MG63 (cell line): Measurements from ENCODE around the gene TSPAN15. TPM values are rescaled to one million over a fixed set of nuclear protein-coding genes. Genes with fewer than 3 reads are reported as not detected.
A peak's percentile ranks its signal among the peaks of the same experiment; 100 is the strongest.

Experiments used
- DNase-seq: peaks from one replicate; pipeline ENCODE4 v3.0.0-alpha.2; 2020
- H3K27me3 ChIP-seq: fragments of 250-450 bp; sonication (Bioruptor Pico); 2 replicates; pipeline ENCODE4 v1.5.1; 2020; ENCODE audit warnings: mild to moderate bottlenecking, moderate library complexity
- H3K36me3 ChIP-seq: fragments of 250-450 bp; sonication (Bioruptor Pico); 2 replicates; pipeline ENCODE4 v1.5.1; 2020; ENCODE audit warnings: mild to moderate bottlenecking, moderate library complexity
- H3K4me3 ChIP-seq: fragments of 250-450 bp; sonication (Bioruptor Pico); 2 replicates; pipeline ENCODE4 v1.5.1; 2020; ENCODE audit warnings: mild to moderate bottlenecking, moderate library complexity
- H3K9me3 ChIP-seq: fragments of 250-450 bp; sonication (Bioruptor Pico); 2 replicates; pipeline ENCODE4 v1.5.1; 2020; ENCODE audit warnings: mild to moderate bottlenecking, moderate library complexity
- total RNA-seq: library from RNA; depleted of rRNA; stranded (reverse); fragments of >200 nt; shearing (Covaris generic); gene quantifications from 2 replicates; pipeline ENCODE4 v1.2.3, GENCODE V29; 2014; ENCODE audit warnings: low replicate concordance

TSPAN15 gene
- total RNA-seq, 1 experiment from 2014 or later: 7.5 TPM

DNA sequence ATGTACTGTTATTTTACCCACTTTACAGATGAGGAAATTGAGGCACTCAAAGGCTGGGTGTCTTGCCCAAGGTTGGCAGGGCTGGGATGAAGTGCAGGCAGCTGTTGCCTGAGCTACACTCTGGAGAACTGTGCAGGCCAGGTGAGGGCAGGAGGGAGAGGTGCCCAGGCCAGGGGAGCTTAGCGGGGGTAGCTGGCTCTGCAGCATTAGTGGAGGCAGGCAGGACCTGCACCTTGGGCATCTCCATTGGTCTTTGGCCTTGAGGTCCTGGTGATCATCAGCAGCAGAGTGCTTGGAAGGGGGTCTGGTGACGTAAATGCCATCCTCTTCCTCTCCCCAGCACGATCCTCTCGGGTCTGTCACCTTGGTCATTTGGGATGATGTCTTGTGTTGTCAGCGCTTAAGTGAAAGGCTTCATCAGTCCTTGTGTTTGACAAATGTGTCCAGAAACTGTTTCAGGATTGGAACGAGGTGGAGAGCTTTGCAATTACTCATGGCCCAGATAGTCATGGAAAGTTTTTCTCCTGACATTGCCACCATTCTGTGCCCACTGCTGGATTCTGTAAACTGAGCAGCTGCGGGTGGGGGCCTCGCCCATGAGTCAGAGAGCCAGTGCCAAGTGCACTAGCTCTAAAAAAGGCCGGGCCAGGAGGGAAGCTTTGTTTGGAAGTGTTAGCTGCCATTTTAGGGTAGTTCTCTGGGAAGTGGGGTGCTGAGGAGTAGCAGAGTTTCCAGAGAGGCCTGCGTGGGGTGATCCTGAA, 47.6 kb downstream of the TSPAN15 start:
- no peaks in the 10 kb centered on the region for H3K9me3 ChIP-seq
- no peaks in the 10 kb centered on the region for H3K27me3 ChIP-seq
- no peak overlapping the region for H3K4me3 ChIP-seq
- no peaks in the 10 kb centered on the region for H3K36me3 ChIP-seq
- DNase-seq: peak; percentile 90

DNA sequence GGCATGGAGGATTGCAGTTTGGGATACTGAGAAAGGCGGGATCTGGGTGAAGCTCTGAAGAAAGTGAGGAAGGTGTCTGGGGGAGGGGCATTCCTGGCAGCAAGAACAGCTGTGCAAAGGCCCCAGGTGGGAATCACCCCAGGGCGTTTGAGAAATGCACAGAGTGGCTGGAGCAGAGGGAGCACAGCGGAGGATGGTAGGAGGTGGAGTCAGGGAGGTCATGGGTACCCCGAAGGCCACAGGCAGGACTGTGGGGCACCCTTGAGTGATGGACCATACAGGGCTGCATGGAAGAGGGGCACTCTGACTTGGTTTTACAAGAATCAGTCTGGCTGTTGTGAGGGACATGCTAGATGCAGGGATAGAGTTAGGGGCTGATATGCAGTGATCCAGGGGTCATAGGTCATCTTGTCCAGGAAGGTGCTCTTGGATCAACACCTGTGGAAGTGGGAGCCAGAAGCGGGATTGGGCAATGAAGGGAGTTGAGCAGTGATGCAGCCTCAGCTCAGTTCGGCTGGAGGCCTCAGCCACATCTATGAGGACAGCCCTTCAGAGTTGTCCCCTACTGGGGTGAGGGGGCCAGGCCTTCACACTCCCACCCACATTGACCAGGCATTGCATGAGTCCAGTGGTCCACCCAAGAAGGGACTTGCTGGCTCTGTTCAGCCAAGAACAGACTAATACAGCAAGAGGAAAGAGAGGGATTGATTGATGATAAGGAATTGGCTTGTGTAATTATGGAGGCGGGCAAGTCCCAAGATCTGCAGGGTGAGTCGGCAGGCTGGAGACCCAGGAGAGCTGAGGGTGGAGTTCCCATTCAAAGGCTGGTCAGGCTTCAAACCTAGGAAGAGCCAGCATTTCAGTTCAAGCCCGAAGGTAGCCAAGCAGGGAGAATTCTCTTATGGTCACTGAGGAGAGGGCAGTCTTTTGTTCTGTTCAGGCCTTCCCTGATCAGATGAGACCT, 48.7 kb downstream of the TSPAN15 start:
- no peak overlapping the region for H3K4me3 ChIP-seq
- no peaks in the 10 kb centered on the region for H3K27me3 ChIP-seq
- DNase-seq: peak; percentile 45
- no peaks in the 10 kb centered on the region for H3K9me3 ChIP-seq
- H3K36me3 ChIP-seq: no peaks in the 10 kb centered on the region

DNA sequence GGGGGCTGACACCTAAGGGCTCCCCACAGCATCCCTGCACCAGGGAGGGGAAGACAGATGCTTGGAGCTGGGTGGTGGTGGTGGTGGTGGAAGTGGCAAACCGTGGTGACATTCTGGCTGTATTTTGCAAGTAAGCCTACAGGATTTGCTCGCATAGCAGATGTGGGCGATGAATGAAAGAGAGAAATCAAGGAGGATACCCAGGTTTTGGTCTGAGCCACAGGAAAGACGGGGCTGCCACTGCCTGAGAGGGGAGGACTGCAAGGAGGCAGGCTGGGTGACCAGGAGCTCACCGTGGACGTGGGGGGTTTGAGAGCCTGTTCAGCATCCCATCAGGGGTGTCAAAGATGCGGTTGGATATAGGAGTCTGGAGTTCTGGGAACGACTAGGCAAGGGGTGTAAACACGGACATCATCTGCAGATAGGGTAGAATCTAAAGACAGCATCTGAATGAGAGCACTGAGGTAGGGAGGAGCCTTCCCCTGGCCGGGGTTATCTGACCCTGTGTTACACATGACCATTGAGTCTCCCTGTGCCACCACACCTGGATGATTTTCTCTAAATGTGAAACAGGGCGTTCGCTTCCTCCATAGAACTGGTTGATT, 49.7 kb downstream of the TSPAN15 start:
- H3K4me3 ChIP-seq: no peak overlapping the region
- no peaks in the 10 kb centered on the region for H3K27me3 ChIP-seq
- H3K9me3 ChIP-seq: no peaks in the 10 kb centered on the region
- no peak for DNase-seq
- H3K36me3 ChIP-seq: no peaks in the 10 kb centered on the region

GRCh38 chr10:69501657-69502056, 50.4 kb downstream of the TSPAN15 start:
- Histone ChIP-seq H3K4me3 (no peak overlapping the region), H3K27me3 (no peaks in the 10 kb centered on the region), H3K36me3 (no peaks in the 10 kb centered on the region), H3K9me3 (no peaks in the 10 kb centered on the region)
- no peak for DNase-seq

GRCh38 chr10:69502589-69502988, 51.3 kb downstream of the TSPAN15 start:
- Histone ChIP-seq H3K36me3 (no peaks in the 10 kb centered on the region), H3K27me3 (no peaks in the 10 kb centered on the region), H3K4me3 (no peak overlapping the region), H3K9me3 (no peaks in the 10 kb centered on the region)
- no peak for DNase-seq

GRCh38 chr10:69503001-69503895, 52.0 kb downstream of the TSPAN15 start:
- no peaks in the 10 kb centered on the region for H3K36me3 ChIP-seq
- no peaks in the 10 kb centered on the region for H3K9me3 ChIP-seq
- no peaks in the 10 kb centered on the region for H3K27me3 ChIP-seq
- no peak overlapping the region for H3K4me3 ChIP-seq
- DNase-seq: no peak

DNA sequence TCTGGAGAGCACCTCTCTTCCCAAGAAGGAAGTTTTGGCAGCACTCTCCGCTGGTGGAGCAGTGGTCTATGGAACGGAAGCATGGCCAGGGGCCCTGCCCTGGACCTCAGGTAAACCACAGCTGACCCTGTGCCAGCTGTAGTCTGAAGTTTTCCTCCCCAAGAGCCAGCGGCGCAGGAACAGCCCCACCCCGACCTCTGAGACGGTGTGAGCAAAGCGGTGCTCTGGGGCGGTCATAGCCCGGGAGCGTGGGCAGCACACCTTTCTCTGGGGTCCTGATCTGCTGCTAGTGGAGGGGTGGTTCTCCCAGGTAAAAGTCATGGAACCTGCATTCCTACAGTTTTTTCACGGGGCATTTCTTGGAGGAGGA, 52.6 kb downstream of the TSPAN15 start:
- no peak for DNase-seq
- Histone ChIP-seq H3K36me3 (no peaks in the 10 kb centered on the region), H3K9me3 (no peaks in the 10 kb centered on the region), H3K4me3 (no peak overlapping the region), H3K27me3 (no peaks in the 10 kb centered on the region)

DNA sequence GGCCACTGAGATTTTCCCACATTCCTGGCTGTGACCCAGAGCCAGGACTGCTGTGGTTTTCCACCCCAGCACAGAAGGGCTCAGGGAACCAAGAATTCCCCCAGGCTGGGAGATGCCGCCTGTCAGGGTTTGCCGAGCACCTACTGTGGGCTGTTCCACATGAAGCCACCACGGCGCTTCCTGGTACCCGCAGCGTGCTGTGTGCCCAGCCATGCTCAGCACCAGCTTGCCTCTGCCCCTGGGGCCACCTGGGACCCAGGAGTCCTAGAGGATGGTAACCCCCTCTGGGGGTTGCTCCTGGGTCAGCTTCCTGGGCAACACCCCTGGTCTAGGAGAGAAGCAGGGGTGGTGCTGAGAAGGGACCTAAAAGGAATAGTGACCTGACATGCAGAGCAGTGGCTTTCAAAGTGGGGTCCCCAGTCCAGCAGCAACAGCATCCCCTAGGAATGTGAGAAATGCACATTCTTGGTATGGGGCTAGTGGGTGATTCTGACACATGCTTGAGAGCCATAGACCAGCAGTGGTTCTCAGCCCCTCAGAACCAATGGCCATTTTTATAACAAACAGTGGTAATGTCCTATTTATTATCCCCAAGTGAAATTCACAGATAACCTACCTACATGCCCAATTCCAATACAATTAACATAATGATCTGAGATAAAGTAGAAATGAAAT, 53.4 kb downstream of the TSPAN15 start:
- Histone ChIP-seq H3K4me3 (no peak overlapping the region), H3K9me3 (no peaks in the 10 kb centered on the region), H3K36me3 (no peaks in the 10 kb centered on the region), H3K27me3 (no peaks in the 10 kb centered on the region)
- DNase-seq: no peak

DNA sequence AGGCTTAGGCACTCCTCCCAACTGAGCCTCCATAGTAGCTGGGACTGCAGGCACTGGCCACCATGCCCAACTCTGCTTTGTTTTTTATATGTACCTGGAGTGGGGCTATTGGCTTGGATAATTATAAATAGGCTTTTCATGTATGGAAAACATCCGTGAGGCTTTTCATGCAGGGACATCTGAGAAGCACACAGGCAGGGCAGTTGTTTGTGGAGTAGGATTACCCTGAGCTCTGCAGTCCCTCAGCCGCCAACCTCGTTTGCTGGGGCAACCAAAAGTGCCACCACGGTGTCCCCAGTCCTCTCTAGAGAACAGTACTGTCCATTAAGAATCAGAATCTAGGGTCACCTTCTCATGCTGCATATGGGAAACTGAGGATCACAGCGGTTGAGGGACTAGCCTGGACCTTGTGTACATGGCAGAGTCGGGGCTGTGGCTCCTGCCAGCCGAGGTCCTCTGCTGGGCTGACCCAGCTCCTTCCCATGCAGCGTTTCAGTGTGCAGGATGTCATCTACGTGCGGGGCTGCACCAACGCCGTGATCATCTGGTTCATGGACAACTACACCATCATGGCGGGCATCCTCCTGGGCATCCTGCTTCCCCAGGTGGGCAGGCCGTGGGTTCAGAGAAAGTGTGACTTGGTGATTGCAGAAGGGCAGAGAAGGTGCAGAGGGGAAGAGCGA, 54.5 kb downstream of the TSPAN15 start:
- DNase-seq: no peak

DNA sequence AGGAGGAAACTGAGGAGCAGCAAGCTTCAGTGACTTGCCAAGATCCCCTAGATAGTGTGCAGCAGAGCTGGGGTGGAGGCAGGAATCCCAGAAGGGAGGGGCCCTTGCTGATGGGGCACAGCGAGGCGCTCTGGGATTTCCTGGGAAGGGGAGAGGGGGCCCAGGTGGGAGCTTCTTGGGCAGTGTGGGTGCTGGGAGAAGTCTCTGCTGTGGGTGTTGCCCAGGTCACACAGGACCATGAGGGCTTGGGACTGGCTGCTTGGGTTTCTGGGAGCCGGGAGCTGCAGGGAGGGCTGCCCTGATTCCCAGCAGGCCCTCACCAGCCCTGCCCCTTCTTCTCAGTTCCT, 55.2 kb downstream of the TSPAN15 start:
- no peaks in the 10 kb centered on the region for H3K36me3 ChIP-seq
- H3K4me3 ChIP-seq: no peak overlapping the region
- no peaks in the 10 kb centered on the region for H3K9me3 ChIP-seq
- no peaks in the 10 kb centered on the region for H3K27me3 ChIP-seq
- no peak for DNase-seq

More for the DNA sequence above, 54.5 kb downstream of the TSPAN15 start:
- H3K9me3 ChIP-seq: no peaks in the 10 kb centered on the region
- H3K4me3 ChIP-seq: no peak overlapping the region
- H3K36me3 ChIP-seq: no peaks in the 10 kb centered on the region
- no peaks in the 10 kb centered on the region for H3K27me3 ChIP-seq

GRCh38 chr10:69506834-69507713, 55.8 kb downstream of the TSPAN15 start:
- Histone ChIP-seq H3K4me3 (no peak overlapping the region), H3K9me3 (no peaks in the 10 kb centered on the region), H3K36me3 (no peaks in the 10 kb centered on the region), H3K27me3 (no peaks in the 10 kb centered on the region)
- DNase-seq: no peak

DNA sequence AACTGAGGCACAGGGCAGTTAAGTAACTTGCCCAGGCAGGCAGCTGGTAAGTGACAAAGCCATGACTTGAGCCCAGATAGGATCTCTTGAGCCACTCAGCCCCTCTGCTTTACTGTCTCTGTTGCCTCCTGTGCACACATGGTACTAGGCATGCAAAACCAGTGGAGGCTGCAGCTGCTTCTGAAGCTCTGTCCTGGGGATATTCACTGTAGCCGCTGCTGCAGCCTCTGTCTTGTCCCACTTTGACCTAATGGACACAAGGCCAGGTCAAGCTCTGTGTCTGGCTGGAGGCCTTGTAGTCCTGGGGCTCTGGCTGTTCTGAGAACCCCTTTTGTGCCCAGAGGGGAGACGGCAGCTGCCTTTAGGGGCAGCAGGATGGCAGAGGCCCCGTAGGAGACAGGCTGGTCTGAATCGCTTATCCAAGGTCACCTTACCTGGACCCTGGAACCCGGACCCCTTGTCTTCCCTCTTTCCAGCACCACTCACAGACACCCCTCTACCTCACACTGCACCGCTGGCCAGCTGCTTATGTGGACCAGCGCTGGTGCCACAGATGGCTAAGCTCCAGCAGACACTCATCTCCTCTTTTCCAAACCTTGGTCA, 57.6 kb downstream of the TSPAN15 start:
- Histone ChIP-seq H3K36me3 (no peaks in the 10 kb centered on the region), H3K9me3 (no peaks in the 10 kb centered on the region)

GRCh38 chr10:69512901-69513300, 61.6 kb downstream of the TSPAN15 start:
- Histone ChIP-seq H3K4me3 (no peak overlapping the region), H3K36me3 (no peaks in the 10 kb centered on the region), H3K9me3 (no peaks in the 10 kb centered on the region), H3K27me3 (no peaks in the 10 kb centered on the region)
- peak; percentile 64 for DNase-seq

More for the DNA sequence above, 57.6 kb downstream of the TSPAN15 start:
- Histone ChIP-seq H3K27me3 (no peaks in the 10 kb centered on the region), H3K4me3 (no peak overlapping the region)
- DNase-seq: no peak

- Histone ChIP-seq H3K4me3 (no peak overlapping the region), H3K9me3 (no peaks in the 10 kb centered on the region), H3K36me3 (no peaks in the 10 kb centered on the region), H3K27me3 (no peaks in the 10 kb centered on the region)
- no peak for DNase-seq
These were observed 62.4 kb downstream of the TSPAN15 start for GRCh38 chr10:69513617-69514016.
